GM23338 (cell line): Measurements from ENCODE around the gene DDX5. TPM values are rescaled to one million over a fixed set of nuclear protein-coding genes. Genes with fewer than 3 reads are reported as not detected.

Experiments used
- ATAC-seq: fragments of 200-7000 bp; cut with Tn5 transposase; 3 replicates; pipeline ENCODE4 v1.9.1; 2020
- DNase-seq: peaks from one replicate; pipeline ENCODE4 v3.0.0-alpha.2; 2015; ENCODE audit warnings: low spot score
- H2AFZ ChIP-seq: fragments of 200-600 bp; sonication (generic); 2 replicates; pipeline ENCODE4 v1.8.0; 2016; ENCODE audit warnings: antibody characterized with exemption, mild to moderate bottlenecking, moderate library complexity
- H3F3A ChIP-seq: fragments of 200-600 bp; sonication (generic); replicated peaks from 2 replicates; pipeline ENCODE4 v1.8.0; 2017; ENCODE audit warnings: antibody characterized with exemption, mixed run types, low read depth
- H3K27ac ChIP-seq: fragments of 200-600 bp; sonication (generic); 2 replicates; pipeline ENCODE4 v1.6.1; 2016; ENCODE audit warnings: low read depth
- H3K27me3 ChIP-seq: fragments of 200-600 bp; sonication (generic); 2 replicates; pipeline ENCODE4 v1.8.0; 2016; ENCODE audit warnings: mild to moderate bottlenecking, mixed run types, moderate library complexity; ENCODE audit not compliant: insufficient read depth
- H3K36me3 ChIP-seq: fragments of 200-600 bp; sonication (generic); 2 replicates; pipeline ENCODE4 v1.8.0; 2016; ENCODE audit warnings: mild to moderate bottlenecking; ENCODE audit not compliant: insufficient read depth
- H3K4me1 ChIP-seq: fragments of 200-600 bp; sonication (generic); 2 replicates; pipeline ENCODE4 v1.8.0; 2016; ENCODE audit warnings: mild to moderate bottlenecking, moderate library complexity; ENCODE audit not compliant: insufficient read depth
- H3K4me2 ChIP-seq: fragments of 200-600 bp; sonication (generic); 2 replicates; pipeline ENCODE4 v1.7.1; 2017; ENCODE audit warnings: mixed run types
- H3K4me3 ChIP-seq: fragments of 200-600 bp; sonication (generic); 2 replicates; pipeline ENCODE4 v1.6.1; 2016; ENCODE audit warnings: mixed run types
- H3K79me2 ChIP-seq: fragments of 200-600 bp; sonication (generic); replicated peaks from 2 replicates; pipeline ENCODE4 v1.8.0; 2017; ENCODE audit warnings: mild to moderate bottlenecking; ENCODE audit not compliant: insufficient read depth
- H3K9me2 ChIP-seq: fragments of 200-600 bp; sonication (generic); 2 replicates; pipeline ENCODE4 v1.8.0; 2017; ENCODE audit not compliant: insufficient read depth
- H4K20me1 ChIP-seq: fragments of 200-600 bp; sonication (generic); replicated peaks from 2 replicates; pipeline ENCODE4 v1.8.0; 2017; ENCODE audit warnings: mild to moderate bottlenecking; ENCODE audit not compliant: insufficient read depth
- H3K27ac Mint-ChIP-seq: 2 replicates; pipeline ENCODE4 v1.8.0; 2020; ENCODE audit warnings: inconsistent platforms, mild to moderate bottlenecking, moderate library complexity, mixed read lengths
- H3K27me3 Mint-ChIP-seq: 3 replicates; pipeline ENCODE4 v1.8.0; 2022; ENCODE audit warnings: low read depth, mild to moderate bottlenecking, moderate library complexity, mixed read lengths, inconsistent platforms; ENCODE audit not compliant: insufficient read depth, poor library complexity
- H3K36me3 Mint-ChIP-seq: 3 replicates; pipeline ENCODE4 v1.8.0; 2021; ENCODE audit warnings: low read depth, mild to moderate bottlenecking, inconsistent platforms, moderate library complexity, mixed read lengths
- H3K4me1 Mint-ChIP-seq: 3 replicates; pipeline ENCODE4 v1.8.0; 2020; ENCODE audit warnings: mild to moderate bottlenecking, inconsistent platforms, mixed read lengths
- H3K4me3 Mint-ChIP-seq: 3 replicates; pipeline ENCODE4 v1.8.0; 2021; ENCODE audit warnings: moderate library complexity, mild to moderate bottlenecking, inconsistent platforms, mixed read lengths
- H3K9me3 Mint-ChIP-seq: 3 replicates; pipeline ENCODE4 v1.8.0; 2020; ENCODE audit warnings: moderate library complexity, mild to moderate bottlenecking, inconsistent platforms, mixed read lengths
- CREB1 ChIP-seq: fragments of 250-450 bp; sonication (Bioruptor Pico); IDR thresholded peaks from 2 replicates; pipeline ENCODE4 v1.5.0; 2020; ENCODE audit warnings: low read depth, mild to moderate bottlenecking, moderate library complexity
- EZH2 ChIP-seq: fragments of 200-600 bp; sonication (generic); IDR thresholded peaks from one replicate; pipeline ENCODE4 v1.8.0; 2017; ENCODE audit warnings: antibody characterized with exemption, mild to moderate bottlenecking, low read depth; ENCODE audit not compliant: unreplicated experiment
- EZH2phosphoT487 ChIP-seq: fragments of 200-600 bp; sonication (generic); IDR thresholded peaks from one replicate; pipeline ENCODE4 v1.8.1; 2018; ENCODE audit warnings: antibody characterized with exemption; ENCODE audit not compliant: unreplicated experiment
- JUNB ChIP-seq: IDR thresholded peaks from one replicate; pipeline ENCODE4 v1.6.1; 2016; ENCODE audit warnings: antibody characterized with exemption; ENCODE audit not compliant: unreplicated experiment
- NANOG ChIP-seq: IDR thresholded peaks from 2 replicates; pipeline ENCODE4 v1.6.1; 2016; ENCODE audit warnings: antibody characterized with exemption, borderline replicate concordance
- POLR2AphosphoS5 ChIP-seq: IDR thresholded peaks from 2 replicates; pipeline ENCODE4 v1.6.1; 2016; ENCODE audit warnings: antibody characterized with exemption, low read depth
- STAT1 ChIP-seq: IDR thresholded peaks from one replicate; pipeline ENCODE4 v1.6.1; 2016; ENCODE audit warnings: antibody characterized with exemption; ENCODE audit not compliant: unreplicated experiment
- ZNF114 ChIP-seq: fragments of 250-450 bp; sonication (Bioruptor Pico); IDR thresholded peaks from 2 replicates; pipeline ENCODE4 v1.5.0; 2020; ENCODE audit warnings: mild to moderate bottlenecking, moderate library complexity
- ZNF331 ChIP-seq: fragments of 250-450 bp; sonication (Bioruptor Pico); IDR thresholded peaks from 2 replicates; pipeline ENCODE4 v1.5.0; 2020; ENCODE audit warnings: low read depth, mild to moderate bottlenecking, moderate library complexity
- polyA plus RNA-seq: library from polyadenylated mRNA; unstranded; fragments of >200 nt; fragmentation: Nextera tagmentation; extraction: Ambion mirVana; gene quantifications from 2 replicates; pipeline ENCODE4 v1.2.1, GENCODE V29; 2016
- total RNA-seq: library from RNA; depleted of rRNA; stranded (reverse); fragments of >200 nt; shearing (Covaris generic); gene quantifications from 2 replicates; pipeline ENCODE4 v1.2.3, GENCODE V29; 2014
- TF ChIP-seq, protein P1 (sequence below), 2 experiments: fragments of 200-600 bp in 1 of 2; sonication (generic) in 1 of 2; conservative IDR thresholded peaks; 2 replicates each; pipeline versions ENCODE4 v1.5.1 to v1.6.1; 2016 to 2017; ENCODE audit warnings: antibody characterized with exemption in 2 of 2, low read depth in 2 of 2, mild to moderate bottlenecking in 2 of 2, moderate library complexity in 1 of 2
- TF ChIP-seq, protein P2 (sequence below): IDR thresholded peaks from 2 replicates; pipeline ENCODE4 v1.6.1; 2016; ENCODE audit warnings: antibody characterized with exemption
- TF ChIP-seq, protein P3 (sequence below): fragments of 250-450 bp; sonication (Bioruptor Pico); IDR thresholded peaks from 2 replicates; pipeline ENCODE4 v1.5.0; 2020; ENCODE audit warnings: mild to moderate bottlenecking, moderate library complexity
- TF ChIP-seq, protein P4 (sequence below): IDR thresholded peaks from one replicate; pipeline ENCODE4 v1.6.1; 2018; ENCODE audit warnings: antibody characterized with exemption; ENCODE audit not compliant: unreplicated experiment

The DDX5 gene
- total and polyA plus RNA-seq, 2 experiments from 2014 or later: 400 to 447 TPM

DNA sequence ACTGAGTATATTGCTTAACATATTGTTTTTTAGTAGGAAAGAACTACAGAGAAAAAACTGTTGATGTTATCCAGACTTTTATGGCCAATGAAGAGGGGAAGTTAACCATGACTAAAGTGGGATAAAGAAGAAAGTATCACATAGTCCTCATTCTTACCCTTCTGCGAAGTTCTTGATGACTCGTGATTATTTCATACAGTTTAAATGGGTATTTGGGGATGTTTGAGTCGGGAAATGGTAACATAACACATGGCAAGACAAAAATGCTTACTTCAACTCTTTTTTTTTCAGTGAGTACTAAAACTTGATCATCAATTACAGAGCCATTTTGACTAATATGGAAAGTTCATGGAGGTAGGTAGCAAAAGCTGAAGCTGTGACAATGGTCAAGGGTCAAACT lies 14.1 kb downstream of the DDX5 start:
- Histone ChIP-seq H3K36me3 (peaks cover 42% of the 10 kb centered on the region), H3K27me3 (no peaks in the 10 kb centered on the region), H3K4me2 (no peak overlapping the region), H3K4me1 (peaks cover 6% of the 10 kb centered on the region), H2AFZ (no peak overlapping the region), H3F3A (peaks cover 3% of the 10 kb centered on the region; the same call in 1 of the 2 replicates), H3K79me2 (peaks cover 38% of the 10 kb centered on the region), H4K20me1 (peaks cover 6% of the 10 kb centered on the region), H3K4me3 (no peak overlapping the region), H3K27ac (no peak overlapping the region), H3K9me2 (no peaks in the 10 kb centered on the region)
- Mint-ChIP-seq H3K9me3 (peaks cover 14% of the 10 kb centered on the region), H3K4me3 (no peak overlapping the region), H3K27ac (no peak overlapping the region), H3K36me3 (peaks cover 88% of the 10 kb centered on the region), H3K4me1 (peaks cover 12% of the 10 kb centered on the region), H3K27me3 (peaks cover 19% of the 10 kb centered on the region)
- TF ChIP-seq ZNF114 (CRISPR knock-in tag) (no peak), STAT1 (no peak), JUNB (no peak), CREB1 (no peak), EZH2phosphoT487 (no peak), NANOG (no peak), ZNF331 (no peak), EZH2 (no peak), POLR2AphosphoS5 (no peak)
- TF ChIP-seq, protein P1, sequence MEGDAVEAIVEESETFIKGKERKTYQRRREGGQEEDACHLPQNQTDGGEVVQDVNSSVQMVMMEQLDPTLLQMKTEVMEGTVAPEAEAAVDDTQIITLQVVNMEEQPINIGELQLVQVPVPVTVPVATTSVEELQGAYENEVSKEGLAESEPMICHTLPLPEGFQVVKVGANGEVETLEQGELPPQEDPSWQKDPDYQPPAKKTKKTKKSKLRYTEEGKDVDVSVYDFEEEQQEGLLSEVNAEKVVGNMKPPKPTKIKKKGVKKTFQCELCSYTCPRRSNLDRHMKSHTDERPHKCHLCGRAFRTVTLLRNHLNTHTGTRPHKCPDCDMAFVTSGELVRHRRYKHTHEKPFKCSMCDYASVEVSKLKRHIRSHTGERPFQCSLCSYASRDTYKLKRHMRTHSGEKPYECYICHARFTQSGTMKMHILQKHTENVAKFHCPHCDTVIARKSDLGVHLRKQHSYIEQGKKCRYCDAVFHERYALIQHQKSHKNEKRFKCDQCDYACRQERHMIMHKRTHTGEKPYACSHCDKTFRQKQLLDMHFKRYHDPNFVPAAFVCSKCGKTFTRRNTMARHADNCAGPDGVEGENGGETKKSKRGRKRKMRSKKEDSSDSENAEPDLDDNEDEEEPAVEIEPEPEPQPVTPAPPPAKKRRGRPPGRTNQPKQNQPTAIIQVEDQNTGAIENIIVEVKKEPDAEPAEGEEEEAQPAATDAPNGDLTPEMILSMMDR (conservative IDR thresholded peaks at IDR 0.05; ENCODE audit: low read depth in 2 of 2): no peak
- TF ChIP-seq, protein P2, sequence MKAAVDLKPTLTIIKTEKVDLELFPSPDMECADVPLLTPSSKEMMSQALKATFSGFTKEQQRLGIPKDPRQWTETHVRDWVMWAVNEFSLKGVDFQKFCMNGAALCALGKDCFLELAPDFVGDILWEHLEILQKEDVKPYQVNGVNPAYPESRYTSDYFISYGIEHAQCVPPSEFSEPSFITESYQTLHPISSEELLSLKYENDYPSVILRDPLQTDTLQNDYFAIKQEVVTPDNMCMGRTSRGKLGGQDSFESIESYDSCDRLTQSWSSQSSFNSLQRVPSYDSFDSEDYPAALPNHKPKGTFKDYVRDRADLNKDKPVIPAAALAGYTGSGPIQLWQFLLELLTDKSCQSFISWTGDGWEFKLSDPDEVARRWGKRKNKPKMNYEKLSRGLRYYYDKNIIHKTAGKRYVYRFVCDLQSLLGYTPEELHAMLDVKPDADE: no peak
- TF ChIP-seq, protein P3, sequence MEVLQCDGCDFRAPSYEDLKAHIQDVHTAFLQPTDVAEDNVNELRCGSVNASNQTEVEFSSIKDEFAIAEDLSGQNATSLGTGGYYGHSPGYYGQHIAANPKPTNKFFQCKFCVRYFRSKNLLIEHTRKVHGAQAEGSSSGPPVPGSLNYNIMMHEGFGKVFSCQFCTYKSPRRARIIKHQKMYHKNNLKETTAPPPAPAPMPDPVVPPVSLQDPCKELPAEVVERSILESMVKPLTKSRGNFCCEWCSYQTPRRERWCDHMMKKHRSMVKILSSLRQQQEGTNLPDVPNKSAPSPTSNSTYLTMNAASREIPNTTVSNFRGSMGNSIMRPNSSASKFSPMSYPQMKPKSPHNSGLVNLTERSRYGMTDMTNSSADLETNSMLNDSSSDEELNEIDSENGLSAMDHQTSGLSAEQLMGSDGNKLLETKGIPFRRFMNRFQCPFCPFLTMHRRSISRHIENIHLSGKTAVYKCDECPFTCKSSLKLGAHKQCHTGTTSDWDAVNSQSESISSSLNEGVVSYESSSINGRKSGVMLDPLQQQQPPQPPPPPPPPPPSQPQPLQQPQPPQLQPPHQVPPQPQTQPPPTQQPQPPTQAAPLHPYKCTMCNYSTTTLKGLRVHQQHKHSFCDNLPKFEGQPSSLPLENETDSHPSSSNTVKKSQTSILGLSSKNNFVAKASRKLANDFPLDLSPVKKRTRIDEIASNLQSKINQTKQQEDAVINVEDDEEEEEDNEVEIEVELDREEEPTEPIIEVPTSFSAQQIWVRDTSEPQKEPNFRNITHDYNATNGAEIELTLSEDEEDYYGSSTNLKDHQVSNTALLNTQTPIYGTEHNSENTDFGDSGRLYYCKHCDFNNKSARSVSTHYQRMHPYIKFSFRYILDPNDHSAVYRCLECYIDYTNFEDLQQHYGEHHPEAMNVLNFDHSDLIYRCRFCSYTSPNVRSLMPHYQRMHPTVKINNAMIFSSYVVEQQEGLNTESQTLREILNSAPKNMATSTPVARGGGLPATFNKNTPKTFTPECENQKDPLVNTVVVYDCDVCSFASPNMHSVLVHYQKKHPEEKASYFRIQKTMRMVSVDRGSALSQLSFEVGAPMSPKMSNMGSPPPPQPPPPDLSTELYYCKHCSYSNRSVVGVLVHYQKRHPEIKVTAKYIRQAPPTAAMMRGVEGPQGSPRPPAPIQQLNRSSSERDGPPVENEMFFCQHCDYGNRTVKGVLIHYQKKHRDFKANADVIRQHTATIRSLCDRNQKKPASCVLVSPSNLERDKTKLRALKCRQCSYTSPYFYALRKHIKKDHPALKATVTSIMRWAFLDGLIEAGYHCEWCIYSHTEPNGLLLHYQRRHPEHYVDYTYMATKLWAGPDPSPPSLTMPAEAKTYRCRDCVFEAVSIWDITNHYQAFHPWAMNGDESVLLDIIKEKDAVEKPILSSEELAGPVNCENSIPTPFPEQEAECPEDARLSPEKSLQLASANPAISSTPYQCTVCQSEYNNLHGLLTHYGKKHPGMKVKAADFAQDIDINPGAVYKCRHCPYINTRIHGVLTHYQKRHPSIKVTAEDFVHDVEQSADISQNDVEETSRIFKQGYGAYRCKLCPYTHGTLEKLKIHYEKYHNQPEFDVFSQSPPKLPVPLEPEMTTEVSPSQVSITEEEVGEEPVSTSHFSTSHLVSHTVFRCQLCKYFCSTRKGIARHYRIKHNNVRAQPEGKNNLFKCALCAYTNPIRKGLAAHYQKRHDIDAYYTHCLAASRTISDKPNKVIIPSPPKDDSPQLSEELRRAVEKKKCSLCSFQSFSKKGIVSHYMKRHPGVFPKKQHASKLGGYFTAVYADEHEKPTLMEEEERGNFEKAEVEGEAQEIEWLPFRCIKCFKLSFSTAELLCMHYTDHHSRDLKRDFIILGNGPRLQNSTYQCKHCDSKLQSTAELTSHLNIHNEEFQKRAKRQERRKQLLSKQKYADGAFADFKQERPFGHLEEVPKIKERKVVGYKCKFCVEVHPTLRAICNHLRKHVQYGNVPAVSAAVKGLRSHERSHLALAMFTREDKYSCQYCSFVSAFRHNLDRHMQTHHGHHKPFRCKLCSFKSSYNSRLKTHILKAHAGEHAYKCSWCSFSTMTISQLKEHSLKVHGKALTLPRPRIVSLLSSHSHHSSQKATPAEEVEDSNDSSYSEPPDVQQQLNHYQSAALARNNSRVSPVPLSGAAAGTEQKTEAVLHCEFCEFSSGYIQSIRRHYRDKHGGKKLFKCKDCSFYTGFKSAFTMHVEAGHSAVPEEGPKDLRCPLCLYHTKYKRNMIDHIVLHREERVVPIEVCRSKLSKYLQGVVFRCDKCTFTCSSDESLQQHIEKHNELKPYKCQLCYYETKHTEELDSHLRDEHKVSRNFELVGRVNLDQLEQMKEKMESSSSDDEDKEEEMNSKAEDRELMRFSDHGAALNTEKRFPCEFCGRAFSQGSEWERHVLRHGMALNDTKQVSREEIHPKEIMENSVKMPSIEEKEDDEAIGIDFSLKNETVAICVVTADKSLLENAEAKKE (CRISPR knock-in tag): no peak
- TF ChIP-seq, protein P4, sequence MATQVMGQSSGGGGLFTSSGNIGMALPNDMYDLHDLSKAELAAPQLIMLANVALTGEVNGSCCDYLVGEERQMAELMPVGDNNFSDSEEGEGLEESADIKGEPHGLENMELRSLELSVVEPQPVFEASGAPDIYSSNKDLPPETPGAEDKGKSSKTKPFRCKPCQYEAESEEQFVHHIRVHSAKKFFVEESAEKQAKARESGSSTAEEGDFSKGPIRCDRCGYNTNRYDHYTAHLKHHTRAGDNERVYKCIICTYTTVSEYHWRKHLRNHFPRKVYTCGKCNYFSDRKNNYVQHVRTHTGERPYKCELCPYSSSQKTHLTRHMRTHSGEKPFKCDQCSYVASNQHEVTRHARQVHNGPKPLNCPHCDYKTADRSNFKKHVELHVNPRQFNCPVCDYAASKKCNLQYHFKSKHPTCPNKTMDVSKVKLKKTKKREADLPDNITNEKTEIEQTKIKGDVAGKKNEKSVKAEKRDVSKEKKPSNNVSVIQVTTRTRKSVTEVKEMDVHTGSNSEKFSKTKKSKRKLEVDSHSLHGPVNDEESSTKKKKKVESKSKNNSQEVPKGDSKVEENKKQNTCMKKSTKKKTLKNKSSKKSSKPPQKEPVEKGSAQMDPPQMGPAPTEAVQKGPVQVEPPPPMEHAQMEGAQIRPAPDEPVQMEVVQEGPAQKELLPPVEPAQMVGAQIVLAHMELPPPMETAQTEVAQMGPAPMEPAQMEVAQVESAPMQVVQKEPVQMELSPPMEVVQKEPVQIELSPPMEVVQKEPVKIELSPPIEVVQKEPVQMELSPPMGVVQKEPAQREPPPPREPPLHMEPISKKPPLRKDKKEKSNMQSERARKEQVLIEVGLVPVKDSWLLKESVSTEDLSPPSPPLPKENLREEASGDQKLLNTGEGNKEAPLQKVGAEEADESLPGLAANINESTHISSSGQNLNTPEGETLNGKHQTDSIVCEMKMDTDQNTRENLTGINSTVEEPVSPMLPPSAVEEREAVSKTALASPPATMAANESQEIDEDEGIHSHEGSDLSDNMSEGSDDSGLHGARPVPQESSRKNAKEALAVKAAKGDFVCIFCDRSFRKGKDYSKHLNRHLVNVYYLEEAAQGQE: no peak
- ATAC-seq (no peak), DNase-seq (no peak)
